NK-92 (cell line): ENCODE measurements around the gene CYBA.

Experiments
- DNase-seq: peaks from one replicate; lab custom pipeline; 2025; ENCODE audit not compliant: unreplicated experiment; lab: John Stamatoyannopoulos, UW

The CYBA gene

DNA sequence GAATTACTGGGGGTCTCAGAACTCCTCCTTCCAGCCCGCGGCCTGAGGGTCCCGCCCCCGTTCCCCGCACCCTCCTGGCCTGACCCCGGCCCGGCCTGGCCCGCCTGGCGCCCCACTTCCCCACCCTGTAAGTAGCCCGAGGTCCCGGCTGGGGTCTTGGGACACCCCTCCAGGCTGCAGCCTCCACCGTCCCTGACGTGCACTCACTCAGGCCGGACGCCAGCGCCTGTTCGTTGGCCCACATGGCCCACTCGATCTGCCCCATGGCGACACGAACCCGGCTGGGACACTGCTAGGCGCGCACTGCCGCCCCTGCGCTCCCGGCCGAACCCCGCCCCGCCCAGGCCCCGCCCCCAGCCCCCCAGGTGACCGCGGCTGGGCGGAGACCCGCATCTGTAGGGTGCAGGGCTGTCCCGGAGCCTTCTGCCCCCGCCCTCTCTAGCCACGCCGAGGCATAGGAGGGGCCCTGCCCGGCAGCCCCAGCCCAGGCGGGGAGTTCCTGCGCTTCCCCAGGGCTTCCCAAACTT lies at the start of gene CYBA:
Gene CYBA (minus strand): TSS at position 305 of the 527 bp plus-strand sequence. CDS start 40 bp downstream, at position 265.
- peak; percentile 28 for DNase-seq

DNA sequence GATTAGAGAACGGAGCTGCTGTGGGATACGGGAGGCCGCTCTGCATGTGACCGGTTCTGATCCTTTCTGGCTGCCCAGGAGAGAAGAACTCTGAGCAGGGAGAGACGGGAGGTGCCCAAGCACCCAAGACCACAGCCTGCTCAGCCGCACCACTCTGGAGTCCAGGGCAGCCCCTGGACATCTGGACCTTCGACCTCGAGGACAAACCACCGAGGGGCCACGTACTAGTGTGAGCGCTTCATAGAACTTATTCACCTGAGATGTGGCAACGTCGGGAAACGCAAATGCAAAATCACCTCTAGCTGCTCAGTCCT lies 49.4 kb upstream of the CYBA start:
- DNase-seq = no peak

DNA sequence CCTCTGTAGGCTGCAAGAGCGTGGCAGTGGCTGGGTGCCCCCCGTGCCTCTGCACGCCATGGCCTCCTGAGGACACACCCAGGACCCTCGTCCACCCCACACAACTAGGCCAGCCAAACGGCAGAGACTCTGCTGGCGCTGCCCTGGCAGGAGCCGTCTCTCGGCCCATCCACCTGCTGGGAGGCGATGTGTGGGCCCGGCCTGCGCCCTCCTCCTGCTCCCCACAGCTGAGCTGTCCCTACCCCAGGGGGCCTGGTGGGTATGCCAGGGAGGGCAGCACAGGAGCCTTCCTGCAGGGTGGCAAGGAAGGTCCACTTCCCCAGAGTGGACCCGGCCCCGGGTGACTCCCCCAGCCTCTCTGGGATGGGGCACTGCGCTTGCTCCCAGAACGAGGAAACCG lies 48.3 kb upstream of the CYBA start:
- DNase-seq = no peak

DNA sequence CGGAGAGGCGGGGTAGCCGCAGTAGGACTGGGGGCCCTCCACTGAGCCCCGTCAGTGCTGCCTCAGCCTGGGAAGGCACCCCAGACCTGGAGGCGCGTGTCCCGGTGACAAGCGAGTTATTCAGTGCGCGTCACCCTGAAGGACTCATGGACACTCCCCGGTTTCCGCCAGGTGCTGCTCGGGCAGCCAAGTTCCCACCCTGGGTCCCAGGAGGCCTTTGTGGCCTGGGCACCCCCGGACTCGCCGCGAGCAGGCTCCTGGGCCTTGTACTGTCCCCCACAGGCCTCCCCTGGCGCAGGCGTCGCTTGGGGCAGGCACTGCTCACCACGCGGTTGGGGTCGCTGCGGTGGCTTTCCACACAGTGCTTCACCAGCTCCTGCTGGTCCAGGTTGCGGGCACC lies 47.8 kb upstream of the CYBA start:
- no peak for DNase-seq

DNA sequence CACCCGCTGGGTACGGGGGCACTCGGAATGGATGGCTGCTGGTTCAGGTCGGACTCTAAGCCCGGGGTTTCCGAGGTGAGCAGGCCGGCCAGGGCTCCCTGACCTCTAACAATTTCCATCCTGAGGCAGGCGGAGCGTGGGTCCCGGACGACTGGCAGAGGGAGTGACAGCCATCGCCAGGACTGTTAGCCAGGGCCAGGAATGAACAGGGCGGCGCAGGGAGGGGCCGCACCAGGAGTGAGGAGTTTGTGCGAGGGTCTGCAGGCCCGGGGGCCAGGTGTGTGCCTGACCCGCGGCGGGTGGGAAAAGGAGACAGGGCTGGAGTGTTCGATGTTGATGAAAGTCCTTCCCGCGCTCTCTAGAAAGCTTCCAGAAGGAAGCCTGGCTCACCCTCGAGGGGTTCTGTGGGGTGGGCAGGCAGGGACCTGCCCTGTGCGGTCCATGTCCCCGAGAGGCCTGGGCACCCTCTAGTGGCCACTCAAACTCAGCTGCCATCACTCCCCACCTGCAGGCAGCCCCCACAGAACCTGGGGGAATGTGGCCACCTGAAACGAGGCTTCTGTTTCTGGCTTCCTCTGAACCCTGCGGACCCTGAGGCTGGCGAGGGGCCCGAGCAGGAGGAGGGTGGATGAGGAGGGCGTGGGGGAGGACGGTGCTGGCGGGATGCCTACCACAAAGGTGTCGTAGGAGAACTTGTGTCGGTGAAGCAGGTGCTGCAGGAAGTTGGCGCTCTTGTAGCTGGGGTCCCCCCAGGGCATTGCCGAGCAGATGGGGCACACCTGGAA lies 47.2 kb upstream of the CYBA start:
- no peak for DNase-seq

DNA sequence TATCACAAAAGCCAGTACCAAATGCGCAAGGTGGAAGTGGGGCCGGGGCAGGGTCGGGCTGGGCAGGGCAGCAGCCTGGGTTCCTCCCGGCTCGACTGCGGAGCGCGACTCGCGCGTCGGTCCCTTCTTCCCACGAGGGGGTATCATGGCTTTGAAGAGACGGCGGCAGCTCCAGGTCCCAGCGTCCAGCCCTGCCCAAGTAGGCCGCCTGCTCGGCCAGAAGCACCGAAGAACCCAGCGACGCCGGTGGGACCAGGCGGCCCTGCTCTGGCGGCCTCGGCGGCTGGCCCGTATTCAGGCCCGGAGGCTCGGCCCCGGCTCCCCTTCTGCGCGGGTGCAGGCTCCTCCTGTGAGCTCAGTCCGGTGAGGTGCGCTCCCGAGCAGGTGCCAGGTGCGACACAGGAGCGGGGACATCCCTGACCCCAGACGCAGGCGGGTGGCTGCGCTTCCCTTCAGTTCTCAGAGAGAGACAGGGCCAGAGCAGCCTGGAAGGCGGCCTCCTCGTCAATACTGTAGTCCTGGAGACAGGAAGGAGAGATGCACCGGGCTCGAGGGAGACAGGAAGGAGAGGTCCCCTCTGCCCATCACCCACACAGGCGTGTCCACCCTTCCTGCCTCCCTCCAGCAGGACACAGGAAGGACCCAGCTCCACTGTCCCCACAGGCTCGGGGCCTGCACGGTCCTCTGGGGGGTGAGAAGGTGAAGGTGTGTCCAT lies 46.4 kb upstream of the CYBA start:
- no peak for DNase-seq

DNA sequence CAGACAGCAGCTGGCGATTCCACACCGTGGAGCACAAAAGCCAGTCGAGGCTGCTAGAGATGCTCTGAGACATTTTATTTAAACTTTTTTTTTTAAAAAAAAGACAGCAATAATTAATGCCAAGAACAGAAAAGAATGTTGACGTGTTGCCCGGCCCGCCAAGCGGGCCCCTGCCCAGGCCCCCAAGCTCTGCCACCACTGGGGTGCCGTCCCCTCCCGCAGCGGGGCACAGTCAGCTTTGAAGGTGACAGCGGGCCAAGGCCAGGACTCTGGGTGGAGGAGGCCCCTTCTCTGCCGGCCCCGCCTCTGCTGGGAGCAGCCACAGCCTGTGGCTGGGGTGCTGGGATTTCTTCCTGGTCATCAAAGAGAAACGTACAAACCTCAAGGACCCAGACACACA lies 45.6 kb upstream of the CYBA start:
- no peak for DNase-seq

DNA sequence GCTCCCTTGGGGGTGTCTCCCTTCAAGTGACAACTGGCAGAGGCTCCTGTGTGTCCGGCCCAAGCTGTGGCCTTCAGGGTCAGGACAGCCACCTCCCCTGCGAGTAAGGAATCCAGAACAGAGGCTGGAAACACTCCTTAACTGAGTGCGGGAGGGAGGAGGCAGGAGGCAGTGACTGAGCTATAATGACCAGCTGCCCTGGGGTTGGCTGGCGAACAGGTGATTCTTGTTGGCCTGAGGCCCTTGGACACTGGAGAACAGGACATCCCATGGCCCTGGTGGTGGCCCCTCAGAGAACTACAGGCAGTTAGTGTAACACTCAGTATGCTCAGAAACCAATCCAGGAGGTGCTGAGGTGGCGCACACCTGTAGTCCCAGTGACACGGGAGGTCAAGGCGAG lies 44.9 kb upstream of the CYBA start:
- DNase-seq = no peak

DNA sequence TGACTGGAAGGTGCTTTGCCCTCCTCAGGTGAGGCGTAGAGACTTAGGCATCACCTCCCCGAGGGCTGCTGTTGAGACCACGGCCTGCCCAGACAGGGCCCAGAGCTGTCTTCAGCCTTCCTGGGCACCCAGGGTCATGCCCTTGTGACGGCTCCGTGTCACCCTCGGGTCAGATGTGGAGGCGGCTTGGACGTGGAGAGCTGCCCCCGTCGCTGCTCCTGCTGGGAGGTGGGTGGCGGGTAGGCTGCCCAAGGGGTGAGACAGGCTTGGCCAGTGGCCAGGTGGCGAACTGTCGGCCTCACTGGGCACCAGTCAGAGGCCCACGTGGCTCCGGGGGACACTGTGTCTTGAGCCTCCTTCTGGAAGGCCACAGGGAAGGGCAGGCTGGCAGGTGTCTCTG lies 44.4 kb upstream of the CYBA start:
- DNase-seq = no peak

DNA sequence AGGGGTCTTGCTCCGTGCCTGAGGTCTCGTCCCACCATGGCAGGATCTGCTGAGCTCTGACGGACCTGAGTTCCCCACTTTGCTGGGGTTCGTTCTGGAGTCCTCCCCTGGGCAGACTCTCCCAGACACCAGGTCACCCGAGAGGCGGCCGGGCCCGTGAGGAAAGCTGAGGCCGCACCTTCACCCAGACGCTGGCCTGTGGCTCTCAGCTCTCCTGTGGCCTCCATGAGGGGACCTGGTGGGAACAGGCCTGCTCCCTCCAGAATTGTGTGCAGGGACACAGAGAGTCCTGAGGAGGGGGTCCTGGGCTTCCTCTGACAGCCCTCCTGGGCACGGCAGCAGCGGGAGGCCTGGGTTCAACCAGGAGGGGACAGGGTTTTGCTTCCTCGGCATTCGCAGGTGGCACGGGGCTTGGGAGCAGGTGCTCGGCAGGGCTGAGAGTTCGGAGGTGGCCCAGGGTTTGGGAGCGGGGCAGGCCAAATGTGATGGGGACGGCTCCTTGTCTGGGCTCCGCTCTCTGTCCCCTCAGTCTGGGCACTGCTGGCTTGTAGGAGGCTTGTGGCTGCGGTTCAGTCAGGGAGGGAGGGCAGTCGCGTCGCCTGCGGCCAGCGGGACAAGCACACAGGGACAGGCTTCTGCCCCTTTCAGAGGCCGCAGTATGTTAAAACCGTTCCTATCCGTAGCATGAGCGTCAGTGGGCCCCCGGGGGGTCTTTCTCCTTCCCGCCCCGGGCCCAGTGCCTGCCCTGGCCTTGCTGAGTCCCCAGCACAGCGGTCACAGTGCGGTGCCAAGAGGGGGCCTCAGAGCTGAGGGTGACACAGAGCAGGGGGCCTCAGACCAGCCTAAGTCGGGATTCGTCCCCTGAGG lies 43.6 kb upstream of the CYBA start:
- no peak for DNase-seq

DNA sequence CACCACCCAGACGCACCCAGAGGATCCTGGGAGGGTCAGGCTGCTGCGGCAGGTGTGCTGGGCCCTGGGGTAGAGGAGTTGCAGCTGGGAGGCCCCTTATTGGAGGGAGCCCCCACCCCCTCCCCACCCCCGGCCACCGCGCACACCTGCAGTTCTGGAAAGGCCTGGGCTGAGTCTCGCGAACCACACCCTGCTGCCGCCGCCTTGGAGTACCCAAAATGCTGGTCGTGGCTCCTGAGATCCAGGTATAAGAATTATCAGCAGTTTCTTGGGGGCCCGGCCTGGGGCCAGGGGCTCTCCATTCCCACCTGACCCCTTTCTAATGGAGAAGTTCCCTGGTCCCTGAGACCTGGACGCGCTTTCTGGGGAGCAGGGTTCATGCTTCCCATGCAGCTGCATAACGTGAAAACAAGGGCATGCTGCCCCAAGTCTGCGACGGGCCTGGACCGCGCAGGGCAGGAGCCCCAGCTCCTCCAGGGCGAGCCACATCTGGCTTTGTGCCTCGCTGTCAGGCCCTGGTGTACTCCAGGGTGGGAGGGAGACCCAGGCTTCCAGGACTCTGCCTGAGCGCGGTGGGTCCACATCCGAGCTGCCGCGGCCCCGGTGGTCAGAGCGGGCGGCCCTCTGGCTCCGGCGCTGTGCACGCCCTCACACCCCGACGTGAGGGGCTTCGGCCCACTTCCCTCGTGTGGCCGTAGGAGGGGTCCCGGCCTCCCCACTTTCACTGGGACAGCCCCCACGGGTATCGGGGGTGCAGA lies 42.7 kb upstream of the CYBA start:
- no peak for DNase-seq

DNA sequence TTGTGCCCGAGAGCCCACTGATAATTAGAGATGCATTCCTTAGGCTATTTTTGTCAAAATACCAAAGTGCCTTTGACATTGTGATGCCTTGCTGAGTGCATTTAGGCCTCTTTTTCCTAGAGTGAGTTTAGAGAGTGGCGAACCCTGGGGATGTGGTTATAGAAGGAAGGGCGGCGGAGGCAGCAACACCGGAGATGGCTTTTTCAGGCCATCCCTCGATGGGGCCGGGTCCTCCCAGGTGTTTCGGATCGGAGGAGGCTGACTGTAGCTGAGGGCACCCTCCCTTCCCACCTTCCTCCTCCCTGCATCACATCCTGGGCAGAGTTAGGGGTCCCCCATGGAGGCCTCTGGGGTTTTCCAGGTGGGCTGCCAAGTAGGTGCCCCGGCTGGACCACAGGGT lies 42.0 kb upstream of the CYBA start:
- no peak for DNase-seq

DNA sequence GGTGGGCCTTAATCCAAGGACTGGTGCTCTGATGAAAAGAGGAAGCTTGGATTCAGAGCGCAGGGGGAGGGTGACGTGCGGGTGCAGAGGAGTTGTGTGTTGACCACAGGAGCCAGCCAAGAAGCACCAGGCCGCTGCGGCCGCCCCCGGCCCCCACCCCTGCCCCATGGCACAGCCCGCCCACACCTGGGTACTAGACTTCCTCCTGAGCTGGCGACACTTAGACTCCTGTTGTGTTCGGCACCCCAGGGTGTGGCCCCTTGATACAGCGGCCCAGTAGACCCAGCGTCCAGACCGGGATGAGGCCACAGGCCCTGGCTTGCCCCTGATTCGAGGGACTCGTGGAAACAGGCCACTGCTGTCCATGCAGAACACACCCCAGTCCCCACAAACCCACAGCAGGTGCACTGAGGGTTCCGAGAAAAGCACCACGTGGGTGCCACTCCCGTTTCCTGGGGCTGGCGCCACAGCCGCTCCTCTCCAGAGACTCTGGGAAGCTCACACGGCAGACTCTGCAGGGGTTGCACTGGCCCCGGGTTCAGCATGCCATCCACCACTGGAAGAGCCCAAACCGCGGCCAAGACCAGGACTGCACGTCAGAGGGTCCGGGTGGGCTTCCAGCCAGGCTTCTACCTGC lies 41.2 kb upstream of the CYBA start:
- no peak for DNase-seq

DNA sequence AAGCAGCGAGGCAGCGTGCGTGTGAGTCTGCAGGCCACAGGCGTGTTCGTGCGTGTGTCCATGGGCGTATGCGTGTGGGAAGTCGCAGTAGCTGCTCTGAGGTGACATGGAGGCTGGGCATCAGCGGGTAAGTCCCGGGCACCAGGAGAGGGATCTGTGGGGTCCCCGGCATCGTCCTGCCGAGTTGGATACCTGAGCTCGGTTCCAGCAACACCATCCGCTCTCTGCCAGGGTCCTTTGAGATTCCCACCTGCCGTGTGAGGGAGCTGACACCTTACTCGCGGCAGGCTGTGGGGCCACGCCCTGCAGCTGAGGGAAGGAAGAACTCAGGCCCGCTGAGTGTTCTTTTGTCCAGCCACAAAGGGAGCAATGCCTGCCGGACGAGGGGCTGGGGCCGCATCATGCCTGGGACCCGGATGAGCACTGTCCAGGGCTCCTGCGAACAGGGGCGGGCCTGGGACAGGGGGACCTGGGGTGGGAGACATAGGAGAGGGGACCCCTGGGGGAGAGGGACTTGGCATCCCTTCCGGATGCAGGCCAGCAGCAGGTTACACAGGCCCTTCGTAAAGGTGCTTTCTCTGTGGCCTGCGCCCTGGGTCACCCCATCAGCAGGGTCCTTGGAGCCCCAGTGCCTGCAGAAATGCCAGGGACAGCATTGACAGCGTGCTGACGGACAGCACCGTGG lies 40.4 kb upstream of the CYBA start:
- no peak for DNase-seq

DNA sequence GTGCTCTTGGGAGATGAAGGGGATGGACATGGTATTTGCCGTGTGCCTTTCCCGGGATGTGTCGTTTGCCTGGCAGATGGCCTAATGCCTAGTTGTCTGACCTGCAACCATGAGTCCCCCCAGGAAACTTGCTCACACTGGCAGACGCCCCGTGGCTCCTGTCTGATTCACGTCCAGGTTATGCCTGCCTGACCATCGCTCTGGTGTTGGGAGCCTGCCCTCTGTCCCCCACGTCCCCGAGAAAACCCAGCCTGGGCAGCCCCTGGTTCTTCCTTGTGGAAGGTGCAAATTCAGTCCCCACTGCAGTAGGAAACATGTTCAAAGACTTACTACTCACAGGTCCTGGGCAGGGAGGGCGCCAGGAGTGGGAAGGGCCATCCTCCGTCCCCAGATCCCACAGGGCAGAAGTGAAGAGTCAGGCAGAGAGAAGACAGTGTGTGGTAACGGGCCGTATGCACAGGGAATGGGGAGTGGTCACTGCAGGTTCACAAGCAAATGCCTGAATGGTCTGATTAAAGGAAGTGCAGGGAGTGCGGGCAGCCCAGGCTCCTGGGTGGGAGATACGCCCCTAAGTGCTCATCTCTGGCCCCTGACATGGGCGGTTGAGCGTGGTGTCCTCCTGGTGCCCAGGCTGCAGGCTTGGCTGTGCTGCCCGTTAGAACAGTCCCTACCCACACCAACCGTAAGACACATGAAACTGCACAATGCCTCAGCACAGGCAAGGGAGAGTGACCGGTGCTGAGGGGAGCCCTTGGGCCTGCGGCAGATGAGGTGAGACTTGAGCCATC lies 39.7 kb upstream of the CYBA start:
- no peak for DNase-seq

DNA sequence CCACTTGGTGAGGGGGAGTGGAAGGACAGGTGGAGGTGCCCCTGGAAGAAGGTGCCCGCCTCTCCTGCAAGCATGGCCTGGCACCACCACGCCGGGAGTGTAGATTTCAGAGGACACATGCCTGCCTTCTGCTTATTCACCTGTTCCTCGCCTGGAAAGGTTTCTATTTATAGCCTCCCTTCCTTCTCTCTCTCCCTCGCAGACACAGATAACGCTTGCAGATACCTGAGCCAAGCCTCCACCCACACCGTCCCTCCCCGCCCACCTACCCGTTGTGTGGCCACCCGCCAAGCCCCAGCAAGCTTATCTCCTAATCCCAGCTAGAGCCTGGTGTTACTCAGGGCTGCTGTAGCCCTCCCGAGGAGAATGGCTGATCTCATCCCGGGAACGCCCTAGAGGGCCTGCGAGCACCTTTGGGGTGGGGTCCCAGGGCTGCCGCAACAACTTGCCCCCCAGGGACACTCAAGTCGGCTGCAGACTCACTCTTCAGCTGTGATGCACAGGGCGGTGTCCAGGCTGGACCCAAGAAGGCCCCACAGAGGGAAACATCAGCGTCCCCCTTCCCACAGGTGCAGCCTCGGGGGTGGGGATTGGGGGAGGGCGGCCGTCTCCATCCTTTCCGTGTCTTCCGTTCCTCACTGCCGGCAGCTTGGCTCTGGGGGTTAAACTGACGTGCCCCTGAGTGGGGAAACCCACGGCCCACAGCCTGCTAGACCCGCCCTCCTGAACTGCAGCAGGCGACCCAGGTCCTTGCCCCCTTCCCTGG lies 37.3 kb upstream of the CYBA start:
- no peak for DNase-seq

DNA sequence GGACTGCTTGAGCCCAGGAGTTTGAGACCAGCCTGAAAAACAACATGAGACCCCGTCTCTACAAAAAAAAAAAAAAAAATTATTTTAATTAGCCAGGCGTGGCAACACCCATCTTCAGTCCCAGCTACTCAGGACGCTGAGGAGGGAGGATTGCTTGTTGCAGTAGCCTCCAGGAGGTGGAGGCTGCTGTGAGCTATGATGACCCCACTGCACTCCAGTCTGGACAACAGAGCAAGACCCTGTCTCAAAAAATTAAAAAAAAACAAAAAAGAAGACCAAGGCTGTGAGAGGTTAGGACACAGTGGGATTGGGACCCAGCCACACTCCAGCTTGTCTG lies 36.8 kb upstream of the CYBA start:
- no peak for DNase-seq

DNA sequence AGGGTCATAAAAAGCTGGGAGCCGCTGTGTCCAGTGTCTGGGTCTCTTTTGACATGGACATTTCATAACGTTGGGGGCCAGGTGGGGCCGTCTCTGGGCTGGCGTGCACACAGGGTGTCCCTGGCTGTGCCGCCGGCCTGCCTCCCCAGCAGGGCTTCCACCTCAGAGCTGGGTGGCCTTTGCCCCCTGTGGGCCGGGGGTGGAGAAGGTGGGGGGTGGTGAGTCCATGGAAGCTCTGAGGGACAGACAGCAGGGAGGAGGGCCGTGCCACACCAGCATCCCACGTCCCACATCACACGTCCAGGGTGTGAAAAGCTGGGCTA lies 36.4 kb upstream of the CYBA start:
- no peak for DNase-seq
